Measurements from ENCODE around the gene GTF3C6. TPM values are rescaled to one million over a fixed set of nuclear protein-coding genes. Genes with fewer than 3 reads are reported as not detected.
A peak's percentile ranks its signal among the peaks of the same experiment; 100 is the strongest.
"Not testable (repeated sequence)": the region's sequence is repeated elsewhere in the genome, so short reads cannot be mapped to it uniquely, and the experiment has no call there.

Gene GTF3C6
- total RNA-seq, 1 donor from 2014 or later: 79.5 TPM

GRCh38 chr6:111002350-111002749 lies 43.8 kb downstream of the GTF3C6 start:
- Mint-ChIP-seq H3K4me3 (ENCODE audit: unreplicated experiment) (no peak overlapping the region), H3K9me3 (ENCODE audit: low read depth) (no peaks in the 10 kb centered on the region), H3K27me3 (ENCODE audit: low read depth) (no peaks in the 10 kb centered on the region), H3K4me1 (ENCODE audit: low read depth) (no peaks in the 10 kb centered on the region), H3K27ac (ENCODE audit: unreplicated experiment) (no peak overlapping the region), H3K36me3 (ENCODE audit: low read depth) (peaks cover 14% of the 10 kb centered on the region)
- no peak for DNase-seq (ENCODE audit: low spot score)
- no peak for TF ChIP-seq CTCF (IDR thresholded peaks at IDR 0.05)

GRCh38 chr6:111011360-111012142 lies 53.0 kb downstream of the GTF3C6 start:
- no peak for DNase-seq (ENCODE audit: low spot score)
- H3K9me3 Mint-ChIP-seq (ENCODE audit: low read depth): no peaks in the 10 kb centered on the region
- H3K4me1 Mint-ChIP-seq (ENCODE audit: low read depth): peaks cover 25% of the 10 kb centered on the region
- H3K27ac Mint-ChIP-seq (ENCODE audit: unreplicated experiment): peak overlapping the region; percentile 74
- no peaks in the 10 kb centered on the region for H3K27me3 Mint-ChIP-seq (ENCODE audit: low read depth)
- H3K4me3 Mint-ChIP-seq (ENCODE audit: unreplicated experiment): no peak overlapping the region
- TF ChIP-seq CTCF (IDR thresholded peaks at IDR 0.05): peak; percentile 88
- peaks cover 12% of the 10 kb centered on the region for H3K36me3 Mint-ChIP-seq (ENCODE audit: low read depth)

DNA sequence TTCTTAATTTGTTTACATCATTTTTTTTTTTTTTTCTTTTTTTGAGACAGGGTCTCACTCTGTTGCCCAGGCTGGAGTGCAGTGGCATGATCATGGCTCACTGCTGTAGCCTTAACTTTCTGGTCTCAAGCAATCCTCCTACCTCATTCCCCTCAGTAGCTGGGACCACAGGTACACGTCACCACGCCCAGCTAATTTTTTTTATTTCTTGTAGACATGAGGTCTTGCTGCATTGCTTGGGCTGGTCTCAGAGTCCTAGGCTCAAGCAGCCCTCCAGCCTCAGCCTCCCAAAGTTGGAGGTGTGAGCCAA lies 53.6 kb downstream of the GTF3C6 start:
- no peak for TF ChIP-seq CTCF (IDR thresholded peaks at IDR 0.05)
- Mint-ChIP-seq H3K27me3 (ENCODE audit: low read depth) (no peaks in the 10 kb centered on the region), H3K4me3 (ENCODE audit: unreplicated experiment) (no peak overlapping the region), H3K27ac (ENCODE audit: unreplicated experiment) (no peak overlapping the region), H3K4me1 (ENCODE audit: low read depth) (peaks cover 25% of the 10 kb centered on the region), H3K9me3 (ENCODE audit: low read depth) (no peaks in the 10 kb centered on the region), H3K36me3 (ENCODE audit: low read depth) (peaks cover 12% of the 10 kb centered on the region)
- no peak for DNase-seq (ENCODE audit: low spot score)

DNA sequence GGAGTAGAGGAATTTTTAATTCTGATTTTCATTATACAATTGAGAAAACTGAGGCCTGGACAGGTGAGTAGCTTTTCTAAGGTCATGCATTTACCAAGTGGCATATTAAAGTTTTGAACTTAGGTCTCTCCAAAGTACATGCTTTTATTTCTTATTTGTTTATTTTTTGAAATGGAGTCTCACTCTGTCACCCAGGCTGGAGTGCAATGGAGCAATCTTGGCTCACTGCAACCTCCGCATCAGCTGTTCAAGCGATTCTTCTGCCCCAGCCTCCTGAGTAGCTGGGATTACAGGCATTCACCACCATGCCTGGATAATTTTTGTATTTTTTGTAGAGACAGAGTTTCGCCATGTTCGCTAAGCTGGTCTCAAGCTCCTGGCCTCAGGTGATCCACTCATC lies 54.0 kb downstream of the GTF3C6 start:
- H3K27ac Mint-ChIP-seq (ENCODE audit: unreplicated experiment); H3K27me3 Mint-ChIP-seq (ENCODE audit: low read depth); H3K4me3 Mint-ChIP-seq (ENCODE audit: unreplicated experiment); DNase-seq (ENCODE audit: low spot score); H3K9me3 Mint-ChIP-seq (ENCODE audit: low read depth): not testable (repeated sequence)
- peaks cover 12% of the 10 kb centered on the region for H3K36me3 Mint-ChIP-seq (ENCODE audit: low read depth)
- peaks cover 25% of the 10 kb centered on the region for H3K4me1 Mint-ChIP-seq (ENCODE audit: low read depth)

DNA sequence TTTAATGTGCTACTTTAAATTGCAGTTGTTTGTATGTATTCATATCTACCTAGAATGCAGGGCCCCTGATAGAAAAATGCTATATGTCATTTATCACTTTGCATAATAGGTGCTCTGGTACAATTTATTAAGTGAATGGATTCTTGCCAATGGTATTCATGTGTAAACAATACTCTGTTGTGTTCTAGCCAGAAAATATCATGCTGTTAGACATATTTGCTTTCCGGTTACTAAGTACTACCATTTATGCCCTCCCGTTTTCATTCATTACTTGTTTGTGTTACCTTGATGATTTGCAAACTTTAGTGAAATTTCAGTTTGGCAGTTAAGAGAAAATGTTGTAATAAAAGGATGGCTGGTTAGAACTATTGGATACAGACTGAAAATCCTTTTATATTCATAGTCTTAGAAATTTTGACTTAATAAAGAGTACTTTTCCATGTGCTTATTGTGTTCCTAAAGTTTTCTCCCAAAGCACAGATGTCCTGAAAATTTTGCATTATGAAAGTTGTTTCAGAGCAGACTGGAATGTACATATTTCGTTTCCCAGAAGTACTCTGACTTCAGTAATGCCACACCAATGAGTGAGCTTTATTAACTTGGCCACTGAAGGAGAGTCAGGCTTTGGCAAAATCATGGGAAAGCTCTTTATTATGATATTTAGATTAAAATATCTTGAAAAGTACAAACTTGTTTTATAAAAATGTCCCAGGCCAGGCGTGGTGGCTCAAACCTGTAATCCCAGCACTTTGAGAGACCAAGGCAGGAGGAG lies 54.8 kb downstream of the GTF3C6 start:
- Mint-ChIP-seq H3K36me3 (ENCODE audit: low read depth) (peaks cover 10% of the 10 kb centered on the region), H3K4me1 (ENCODE audit: low read depth) (peaks cover 25% of the 10 kb centered on the region)
- no peak for TF ChIP-seq CTCF (IDR thresholded peaks at IDR 0.05)

More for the DNA sequence above, 54.8 kb downstream of the GTF3C6 start:
- Mint-ChIP-seq H3K9me3 (ENCODE audit: low read depth) (no peaks in the 10 kb centered on the region), H3K27me3 (ENCODE audit: low read depth) (no peaks in the 10 kb centered on the region), H3K27ac (ENCODE audit: unreplicated experiment) (peak overlapping the region; percentile 29), H3K4me3 (ENCODE audit: unreplicated experiment) (no peak overlapping the region)
- no peak for DNase-seq (ENCODE audit: low spot score)
